ENCODE data around the gene NPHP4. TPM values are rescaled to one million over a fixed set of nuclear protein-coding genes. Genes with fewer than 3 reads are reported as not detected.

NPHP4 gene
- total RNA-seq, 2 experiments from 2014 or later = 13.4 to 24.2 TPM

GRCh38 chr1:5938101-5938646, 54.1 kb downstream of the NPHP4 start:
- Histone ChIP-seq H3K27ac (ENCODE audit: low read depth, low read length, poor library complexity, severe bottlenecking) (no peak overlapping the region), H3K4me1 (ENCODE audit: insufficient read depth, low read length, poor library complexity, severe bottlenecking) (no peaks in the 10 kb centered on the region), H3K9me3 (ENCODE audit: low read length) (no peaks in the 10 kb centered on the region), H4K20me1 (ENCODE audit: insufficient read depth, low read length) (no peaks in the 10 kb centered on the region), H2AFZ (ENCODE audit: low read length) (no peak overlapping the region), H3K4me2 (ENCODE audit: low read length) (no peak overlapping the region), H3K9me2 (ENCODE audit: insufficient read depth, low read length) (no peaks in the 10 kb centered on the region), H3K79me2 (ENCODE audit: insufficient read depth, low read depth, low read length) (no peaks in the 10 kb centered on the region), H3K4me3 (ENCODE audit: low read depth, low read length, poor library complexity, severe bottlenecking) (no peak overlapping the region), H3K36me3 (ENCODE audit: insufficient read depth, low read length) (no peaks in the 10 kb centered on the region)
- intact Hi-C loops (cut with micrococcal nuclease; ENCODE audit: unreplicated experiment) = no loop called here
- no peak for TF ChIP-seq CTCF (conservative IDR thresholded peaks at IDR 0.05; ENCODE audit: low read length)
- TF ChIP-seq EZH2phosphoT487 (IDR thresholded peaks at IDR 0.05; ENCODE audit: borderline replicate concordance, low read depth, low read length) = no peak
- ChIA-PET POLR2A (no interaction called here), CTCF (ENCODE audit: unreplicated experiment) (no interaction called here)
- no peak for DNase-seq (ENCODE audit: low spot score)
- BruUV-seq (replicated peaks) = no TSS peak

- H3K9me3 ChIP-seq (ENCODE audit: low read length) = no peaks in the 10 kb centered on the region
- no peaks in the 10 kb centered on the region for H3K79me2 ChIP-seq (ENCODE audit: insufficient read depth, low read depth, low read length)
- H3K4me3 ChIP-seq (ENCODE audit: low read depth, low read length, poor library complexity, severe bottlenecking) = no peak overlapping the region
- BruUV-seq (replicated peaks) = no TSS peak
- CTCF ChIA-PET (ENCODE audit: unreplicated experiment) = no interaction called here
- H3K9me2 ChIP-seq (ENCODE audit: insufficient read depth, low read length) = no peaks in the 10 kb centered on the region
- no peak overlapping the region for H3K4me2 ChIP-seq (ENCODE audit: low read length)
- no peak overlapping the region for H2AFZ ChIP-seq (ENCODE audit: low read length)
- intact Hi-C loops (cut with micrococcal nuclease; ENCODE audit: unreplicated experiment) = no loop called here
- no peaks in the 10 kb centered on the region for H3K36me3 ChIP-seq (ENCODE audit: insufficient read depth, low read length)
- no peak for DNase-seq (ENCODE audit: low spot score)
- TF ChIP-seq EZH2phosphoT487 (IDR thresholded peaks at IDR 0.05; ENCODE audit: borderline replicate concordance, low read depth, low read length) = no peak
- TF ChIP-seq CTCF (conservative IDR thresholded peaks at IDR 0.05; ENCODE audit: low read length) = no peak
- H4K20me1 ChIP-seq (ENCODE audit: insufficient read depth, low read length) = no peaks in the 10 kb centered on the region
- no peak overlapping the region for H3K27ac ChIP-seq (ENCODE audit: low read depth, low read length, poor library complexity, severe bottlenecking)
- POLR2A ChIA-PET = no interaction called here
- H3K4me1 ChIP-seq (ENCODE audit: insufficient read depth, low read length, poor library complexity, severe bottlenecking) = no peaks in the 10 kb centered on the region
These were observed 54.8 kb downstream of the NPHP4 start for GRCh38 chr1:5937373-5937857.

- no peaks in the 10 kb centered on the region for H3K4me1 ChIP-seq (ENCODE audit: insufficient read depth, low read length, poor library complexity, severe bottlenecking)
- no peaks in the 10 kb centered on the region for H3K9me2 ChIP-seq (ENCODE audit: insufficient read depth, low read length)
- TF ChIP-seq EZH2phosphoT487 (IDR thresholded peaks at IDR 0.05; ENCODE audit: borderline replicate concordance, low read depth, low read length) (no peak), CTCF (conservative IDR thresholded peaks at IDR 0.05; ENCODE audit: low read length) (no peak)
- no peak for DNase-seq (ENCODE audit: low spot score)
- H3K36me3 ChIP-seq (ENCODE audit: insufficient read depth, low read length) = peaks cover 6% of the 10 kb centered on the region; the same call in 1 of the 2 replicates
- no peak overlapping the region for H3K27ac ChIP-seq (ENCODE audit: low read depth, low read length, poor library complexity, severe bottlenecking)
- no peaks in the 10 kb centered on the region for H3K79me2 ChIP-seq (ENCODE audit: insufficient read depth, low read depth, low read length)
- H3K4me3 ChIP-seq (ENCODE audit: low read depth, low read length, poor library complexity, severe bottlenecking) = no peak overlapping the region
- CTCF ChIA-PET (ENCODE audit: unreplicated experiment) = no interaction called here
- H2AFZ ChIP-seq (ENCODE audit: low read length) = no peak overlapping the region
- no peak overlapping the region for H3K4me2 ChIP-seq (ENCODE audit: low read length)
- intact Hi-C loops (cut with micrococcal nuclease; ENCODE audit: unreplicated experiment) = no loop called here
- no TSS peak for BruUV-seq (replicated peaks)
- POLR2A ChIA-PET = no interaction called here
- no peaks in the 10 kb centered on the region for H3K9me3 ChIP-seq (ENCODE audit: low read length)
- no peaks in the 10 kb centered on the region for H4K20me1 ChIP-seq (ENCODE audit: insufficient read depth, low read length)
These were observed 55.4 kb downstream of the NPHP4 start for GRCh38 chr1:5936621-5937372.
